Epidermal melanocyte (primary cell): ENCODE data around the gene PATJ.

Source experiments
- DNase-seq: peaks from one replicate; pipeline ENCODE4 v3.0.0; 2011; ENCODE audit warnings: low spot score; ENCODE audit not compliant: insufficient read length

Gene PATJ

DNA sequence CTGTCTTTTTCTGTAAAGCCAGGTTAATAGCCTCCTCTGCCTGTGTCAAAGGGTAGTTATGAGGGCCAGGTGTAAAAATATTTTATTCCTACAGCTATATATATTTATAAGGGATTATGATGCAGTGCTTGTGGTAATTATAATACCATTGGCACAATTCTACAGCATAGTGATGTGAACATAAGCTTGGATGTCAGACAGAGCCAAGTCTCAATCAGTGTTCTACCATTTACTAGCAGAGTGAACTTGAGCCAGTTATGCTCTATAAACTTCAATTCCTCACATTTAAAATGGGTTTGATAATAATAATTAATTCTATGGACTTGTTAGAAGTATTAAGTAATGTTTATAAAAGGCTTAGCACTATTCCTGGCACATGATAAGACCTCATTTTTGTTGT, 300.9 kb downstream of the PATJ start:
- no peak for DNase-seq

DNA sequence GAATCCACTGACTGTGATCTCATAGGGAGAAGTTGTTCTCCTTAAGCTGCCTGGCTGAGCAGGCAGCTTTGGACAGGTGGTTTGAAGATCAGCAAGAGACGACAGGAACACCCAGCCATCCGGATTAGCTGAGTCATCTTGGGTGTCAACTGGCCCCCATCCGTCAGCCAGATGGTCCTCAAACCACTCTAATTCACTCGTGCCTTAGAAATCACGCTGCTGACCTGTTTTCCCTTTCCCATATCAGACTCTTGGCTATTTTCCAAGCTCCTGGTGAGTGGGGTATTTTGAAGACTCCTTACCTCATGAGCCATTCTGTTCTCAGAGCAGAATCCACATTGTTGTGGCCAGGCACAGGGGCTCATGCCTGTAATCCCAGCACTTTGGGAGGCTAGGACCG, 303.3 kb downstream of the PATJ start:
- no peak for DNase-seq

DNA sequence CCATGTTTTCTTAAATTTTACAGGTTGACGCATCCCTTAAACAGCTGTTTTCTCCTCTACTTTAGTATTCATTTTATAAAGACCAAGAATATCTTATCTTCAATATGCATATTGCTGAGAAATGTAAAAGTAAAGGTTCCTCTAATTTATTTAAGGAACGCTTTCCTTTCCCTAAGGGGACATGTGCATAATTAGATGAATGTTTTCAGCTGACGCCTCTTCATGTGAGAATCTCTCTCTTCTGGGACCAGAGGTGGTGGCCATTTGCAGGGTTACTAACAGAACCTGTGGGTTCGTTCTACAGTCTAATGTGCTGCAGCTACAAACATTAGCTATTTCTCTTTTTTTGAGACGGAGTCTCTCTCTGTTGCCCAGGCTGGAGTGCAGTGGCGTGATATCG, 304.6 kb downstream of the PATJ start:
- no peak for DNase-seq

DNA sequence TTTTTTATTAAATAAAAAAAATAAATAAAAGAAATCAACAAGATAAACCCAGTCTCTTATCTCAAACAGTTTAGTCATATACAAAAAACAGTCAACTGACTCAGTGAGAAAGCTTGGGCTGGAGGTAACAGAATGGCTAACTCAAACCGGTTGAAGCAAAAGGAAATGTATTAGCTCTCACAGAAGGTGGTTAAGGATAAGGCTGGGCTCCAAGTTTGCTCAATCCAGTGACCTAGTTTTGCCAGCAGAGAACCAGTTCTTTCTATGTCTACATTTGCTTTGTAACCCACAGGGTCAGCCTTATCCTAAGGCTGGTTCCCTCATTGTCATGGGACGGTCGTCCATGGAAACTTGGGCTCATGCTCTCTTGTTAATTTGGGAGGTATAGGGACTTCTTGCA, 307.9 kb downstream of the PATJ start:
- no peak for DNase-seq

DNA sequence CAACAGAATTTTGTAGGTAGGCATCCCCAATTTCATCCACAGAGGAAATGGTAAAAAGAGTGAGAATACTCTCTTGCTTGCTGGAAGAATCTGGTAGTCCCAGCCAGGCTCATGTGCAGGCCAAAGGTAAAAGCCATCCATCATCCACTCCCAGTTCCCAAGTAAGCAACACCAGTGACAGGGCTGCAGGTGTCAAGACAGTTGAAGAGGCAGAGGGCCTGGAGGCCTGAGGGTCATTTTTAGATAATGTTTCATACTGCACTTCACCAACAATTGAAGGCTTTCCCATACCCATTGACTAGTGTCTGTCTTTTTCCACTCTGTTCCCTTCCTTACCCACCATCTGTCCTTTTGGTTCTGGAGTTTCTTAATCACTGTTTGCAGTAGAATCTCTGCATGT, 310.7 kb downstream of the PATJ start:
- no peak for DNase-seq

DNA sequence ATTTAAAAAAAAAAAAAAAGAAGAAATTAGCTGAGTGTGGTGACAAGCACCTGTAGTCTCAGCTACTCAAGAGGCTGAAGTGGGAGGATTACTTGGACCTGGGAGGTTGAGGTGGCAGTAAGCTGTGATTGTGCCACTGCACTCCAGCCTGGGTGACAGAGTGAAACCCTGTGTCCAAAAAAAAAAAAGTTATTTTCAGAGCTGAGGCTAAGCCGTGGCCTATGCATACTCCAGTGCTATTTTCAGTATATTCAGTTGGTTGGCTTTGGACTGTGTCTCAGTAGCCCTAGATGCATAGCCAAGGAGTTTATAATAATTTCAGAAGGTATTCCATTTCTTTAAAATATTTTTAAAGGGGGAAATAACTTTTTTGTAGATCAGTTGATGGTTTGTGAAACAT, 311.9 kb downstream of the PATJ start:
- DNase-seq, result no peak

DNA sequence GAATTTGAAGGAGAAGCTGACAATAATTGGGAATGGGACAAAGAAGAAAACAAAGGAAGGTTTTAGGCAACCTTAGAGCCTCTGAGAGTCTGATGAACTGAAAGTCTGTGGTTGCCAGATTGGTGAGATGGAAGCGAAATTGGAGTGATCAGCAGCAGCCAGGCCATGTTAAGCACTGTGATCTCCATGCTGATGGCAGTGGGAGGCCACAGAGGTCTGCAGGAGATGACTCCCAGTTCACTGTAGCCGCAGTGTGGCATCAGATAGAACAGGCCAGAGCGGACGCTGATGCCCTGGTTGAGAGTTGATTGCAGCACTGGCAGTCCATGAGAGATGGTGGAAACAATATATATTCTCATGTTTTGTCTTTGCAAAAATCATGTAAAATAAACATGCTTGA, 314.9 kb downstream of the PATJ start:
- no peak for DNase-seq

DNA sequence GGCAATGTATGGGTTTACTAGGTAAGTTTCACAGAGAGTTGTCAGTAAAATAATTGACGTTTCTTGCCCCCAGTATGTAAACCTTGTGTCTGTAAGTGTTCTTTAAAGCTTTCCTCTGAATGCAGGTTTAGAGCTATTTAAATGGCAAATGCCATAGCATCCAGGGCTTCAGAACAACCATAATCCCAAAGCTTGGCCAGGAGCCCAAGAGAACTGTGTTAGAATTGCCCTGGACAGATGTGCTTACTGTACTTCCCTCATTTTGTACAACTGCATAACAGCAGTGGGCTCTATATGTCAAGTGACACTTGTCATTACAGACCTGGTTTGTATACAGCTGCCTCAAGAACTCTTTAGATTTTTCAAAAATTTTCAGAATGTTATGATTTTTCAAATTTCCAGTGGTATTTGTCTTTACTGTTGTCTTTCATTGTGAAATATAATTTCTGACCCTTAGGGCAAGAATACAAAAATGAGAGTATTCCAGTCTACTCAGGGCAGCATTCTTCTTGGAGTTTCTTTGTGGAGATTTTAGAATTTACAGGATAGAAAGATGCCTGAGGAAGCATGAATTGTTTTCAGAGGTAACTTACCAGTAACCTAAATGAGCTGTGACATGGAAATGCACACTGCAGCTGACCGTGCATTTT, 315.5 kb downstream of the PATJ start:
- no peak for DNase-seq

DNA sequence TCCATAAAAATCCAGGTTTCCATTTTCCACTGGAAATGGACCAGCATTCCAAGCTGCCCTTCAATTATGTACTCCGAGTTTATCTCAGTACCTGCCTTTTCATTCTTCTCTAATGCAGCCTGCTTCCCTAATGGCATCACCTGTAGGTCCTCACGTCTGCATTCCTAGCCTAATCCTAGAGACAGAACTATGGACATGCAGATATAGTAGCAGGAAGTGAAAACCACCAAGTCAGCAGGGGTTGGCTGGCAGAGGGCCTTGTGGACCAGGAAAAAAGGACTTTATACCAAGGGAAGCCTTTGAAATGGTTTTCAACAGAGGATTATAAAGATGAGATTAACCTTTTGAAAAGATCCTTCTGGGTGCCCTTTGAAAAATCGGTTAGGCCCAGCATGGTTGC, 316.7 kb downstream of the PATJ start:
- DNase-seq, result no peak

DNA sequence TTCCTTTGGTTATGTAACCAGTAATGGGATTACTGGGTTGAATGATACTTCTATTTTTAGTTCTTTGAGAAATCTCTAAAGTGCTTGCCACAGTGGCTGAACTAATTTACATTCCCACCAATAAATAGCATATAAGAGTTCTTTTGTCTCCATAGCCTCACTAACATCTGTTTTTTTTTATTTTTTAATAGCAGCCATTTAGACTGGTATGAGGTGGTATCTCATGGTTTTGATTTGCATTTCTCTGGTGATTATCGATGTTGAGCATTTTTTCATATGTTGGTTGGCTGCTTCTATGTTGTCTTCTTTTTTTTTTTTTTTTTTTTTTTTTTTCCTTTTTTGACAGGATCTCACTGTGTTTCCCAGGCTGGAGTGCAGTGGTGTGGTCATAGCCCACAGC, 319.8 kb downstream of the PATJ start:
- DNase-seq, result no peak

DNA sequence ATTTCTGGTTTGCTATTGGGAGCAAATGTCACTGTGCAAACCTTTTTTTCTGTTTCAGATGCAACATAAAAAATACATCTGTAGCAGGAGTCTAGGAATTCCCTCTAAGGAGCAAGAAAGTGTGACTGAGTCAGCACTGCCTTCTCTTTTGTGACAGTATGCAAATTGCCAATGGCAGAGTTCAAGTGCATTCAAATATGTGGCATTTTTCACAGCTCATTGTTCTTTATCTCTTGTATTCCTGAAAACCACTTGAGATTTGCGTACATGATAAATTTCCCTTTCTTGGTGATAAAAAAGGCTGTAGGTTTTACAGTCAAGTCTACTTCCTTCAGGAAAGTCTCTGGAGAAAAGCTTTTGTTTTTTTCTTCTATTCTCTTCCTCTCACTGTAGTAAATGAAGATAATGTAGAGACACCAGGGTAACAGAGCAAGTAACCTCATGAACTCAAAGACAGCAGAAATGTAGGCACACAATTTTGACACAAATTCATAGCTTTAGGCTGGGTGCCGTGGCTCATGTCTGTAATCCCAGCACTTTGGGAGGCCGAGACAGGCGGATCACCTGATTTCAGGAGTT, 322.6 kb downstream of the PATJ start:
- no peak for DNase-seq

DNA sequence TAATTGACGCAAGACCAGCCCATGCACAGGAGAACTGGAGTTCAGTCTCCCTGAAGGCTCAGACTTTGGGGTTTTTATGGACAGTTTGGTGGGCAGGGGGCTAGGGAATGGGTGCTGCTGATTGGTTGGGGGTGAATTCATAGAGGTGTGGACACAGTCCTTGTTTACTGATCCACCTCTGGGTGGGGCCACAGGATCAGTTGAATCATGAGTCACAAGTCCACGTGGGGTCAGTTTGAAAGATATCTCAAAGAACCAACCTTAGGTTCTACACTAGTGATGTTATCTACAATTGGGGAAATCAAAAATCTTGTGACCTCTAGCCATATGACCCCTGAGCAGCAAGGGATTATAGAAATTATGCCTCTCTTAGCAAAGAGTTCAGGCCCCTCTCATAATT, 324.4 kb downstream of the PATJ start:
- no peak for DNase-seq

DNA sequence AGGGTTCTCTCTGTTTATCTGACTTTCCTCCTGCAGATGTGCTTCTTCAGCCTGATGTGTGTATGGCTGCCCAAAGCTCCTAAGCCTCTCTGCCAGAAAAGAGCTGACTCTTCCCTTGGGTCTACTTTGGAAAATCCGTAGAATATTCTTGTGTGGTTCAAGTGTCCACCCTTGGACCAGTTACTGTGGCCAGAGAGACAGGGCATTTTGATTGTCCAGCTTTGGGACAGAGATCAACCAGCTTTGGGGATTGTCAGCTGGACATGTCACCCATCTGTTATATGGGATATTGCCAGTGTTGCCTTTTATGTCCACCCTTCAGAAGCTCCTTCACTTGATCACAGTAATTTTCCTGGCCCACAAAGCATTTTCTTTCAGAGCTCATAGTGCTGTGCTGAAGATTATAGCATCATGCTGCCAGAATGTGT, 326.1 kb downstream of the PATJ start:
- DNase-seq, result no peak

DNA sequence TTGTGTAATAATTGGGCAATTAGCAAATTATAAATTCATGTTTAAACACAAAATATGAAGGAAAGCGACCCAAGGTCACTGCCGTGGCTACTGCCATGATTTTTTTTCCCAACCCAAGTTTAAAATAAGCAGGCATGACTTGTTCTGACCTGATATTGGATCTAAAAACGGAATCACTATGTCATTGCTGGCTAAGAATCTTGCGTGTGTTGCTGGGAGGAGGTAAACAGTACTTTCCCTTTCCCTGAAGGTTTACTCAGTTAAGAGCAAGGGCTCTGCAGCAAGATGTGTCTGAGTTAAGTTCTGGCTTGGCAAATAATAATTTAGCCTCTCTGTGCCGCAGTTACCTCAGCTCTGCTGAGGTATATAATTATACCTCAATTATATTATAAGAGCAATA, 326.7 kb downstream of the PATJ start:
- no peak for DNase-seq

DNA sequence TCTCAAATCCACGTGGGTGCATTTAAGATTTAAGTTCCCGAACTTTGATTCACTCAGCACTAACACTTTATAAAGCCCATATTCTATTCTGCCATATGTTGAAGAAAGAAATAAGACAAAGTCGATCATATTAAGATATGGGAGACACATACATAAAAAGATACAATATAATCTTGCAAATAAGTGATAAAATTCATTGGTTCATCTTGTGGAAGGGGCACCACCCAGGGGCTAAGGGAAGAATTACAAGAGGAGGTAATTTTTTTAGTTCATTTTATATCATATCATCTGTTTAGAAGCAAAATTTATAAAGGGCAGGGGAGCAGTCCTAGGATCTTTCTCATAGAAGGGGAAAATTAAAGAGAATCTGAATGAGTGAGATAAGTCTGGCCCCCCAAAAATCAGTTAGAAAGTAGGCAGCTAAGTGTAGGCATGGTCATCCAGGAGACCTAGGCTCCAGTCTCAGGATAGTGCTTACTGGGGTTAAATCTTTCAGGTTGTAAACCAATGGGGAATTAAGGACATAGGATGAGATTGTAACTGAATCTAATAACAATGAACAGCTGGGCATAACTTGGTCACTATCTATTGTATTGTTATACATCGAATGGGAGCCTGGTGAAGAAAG, 328.2 kb downstream of the PATJ start:
- no peak for DNase-seq

DNA sequence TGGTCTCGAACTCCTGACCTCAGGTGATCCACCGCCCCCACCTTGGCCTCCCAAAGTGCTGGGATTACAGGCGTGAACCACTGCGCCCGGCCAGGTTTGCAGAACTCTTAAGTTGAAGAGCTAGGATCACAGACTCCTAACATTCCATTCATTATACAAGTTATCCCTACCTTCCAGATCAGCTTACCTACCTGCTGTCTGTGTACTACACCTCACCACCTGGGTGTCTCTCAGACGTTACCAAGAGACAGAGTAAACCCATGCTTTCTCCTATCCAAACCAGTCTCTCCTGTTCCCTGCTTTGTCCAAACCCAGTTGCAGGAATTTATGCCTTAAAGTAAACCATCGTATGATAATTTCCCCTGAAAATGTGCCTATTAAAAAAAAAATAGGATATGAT, 329.4 kb downstream of the PATJ start:
- DNase-seq, result no peak

DNA sequence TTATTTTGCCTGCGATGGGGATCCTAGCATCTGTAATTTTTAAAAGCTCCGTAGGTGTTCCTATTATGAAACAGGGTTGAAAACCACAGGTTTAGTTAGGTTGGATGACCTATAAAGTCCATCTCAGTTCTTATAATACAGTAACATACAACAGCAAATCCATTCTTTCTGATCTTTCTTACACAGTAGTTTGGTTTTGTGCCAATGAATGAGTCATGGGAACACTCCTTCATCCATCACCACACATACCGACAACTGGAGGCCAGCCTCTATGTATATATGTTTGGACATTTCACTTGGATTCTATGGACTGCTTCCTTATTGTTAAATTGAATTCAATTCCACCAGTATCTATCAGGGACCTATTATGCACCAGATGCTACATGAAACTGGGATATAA, 334.0 kb downstream of the PATJ start:
- DNase-seq, result no peak

DNA sequence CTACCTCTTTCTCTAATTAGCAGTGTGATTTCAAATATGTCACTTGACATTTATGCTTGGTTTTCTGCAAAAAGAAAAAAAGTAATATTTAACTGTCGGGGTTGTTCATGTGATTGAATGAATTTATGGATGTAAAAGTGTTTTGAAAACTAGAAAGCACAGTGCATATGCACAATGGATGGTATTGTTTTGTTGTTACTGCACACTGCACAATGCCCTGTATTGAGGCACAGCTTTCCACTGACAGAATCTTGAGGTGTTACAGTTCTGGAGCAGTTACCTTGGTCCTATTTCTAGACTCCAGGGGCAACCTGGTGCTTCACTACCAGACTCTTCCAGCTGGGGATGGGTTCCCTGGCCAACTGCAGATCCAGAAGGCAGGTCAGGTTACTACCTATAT, 335.5 kb downstream of the PATJ start:
- DNase-seq, result no peak

DNA sequence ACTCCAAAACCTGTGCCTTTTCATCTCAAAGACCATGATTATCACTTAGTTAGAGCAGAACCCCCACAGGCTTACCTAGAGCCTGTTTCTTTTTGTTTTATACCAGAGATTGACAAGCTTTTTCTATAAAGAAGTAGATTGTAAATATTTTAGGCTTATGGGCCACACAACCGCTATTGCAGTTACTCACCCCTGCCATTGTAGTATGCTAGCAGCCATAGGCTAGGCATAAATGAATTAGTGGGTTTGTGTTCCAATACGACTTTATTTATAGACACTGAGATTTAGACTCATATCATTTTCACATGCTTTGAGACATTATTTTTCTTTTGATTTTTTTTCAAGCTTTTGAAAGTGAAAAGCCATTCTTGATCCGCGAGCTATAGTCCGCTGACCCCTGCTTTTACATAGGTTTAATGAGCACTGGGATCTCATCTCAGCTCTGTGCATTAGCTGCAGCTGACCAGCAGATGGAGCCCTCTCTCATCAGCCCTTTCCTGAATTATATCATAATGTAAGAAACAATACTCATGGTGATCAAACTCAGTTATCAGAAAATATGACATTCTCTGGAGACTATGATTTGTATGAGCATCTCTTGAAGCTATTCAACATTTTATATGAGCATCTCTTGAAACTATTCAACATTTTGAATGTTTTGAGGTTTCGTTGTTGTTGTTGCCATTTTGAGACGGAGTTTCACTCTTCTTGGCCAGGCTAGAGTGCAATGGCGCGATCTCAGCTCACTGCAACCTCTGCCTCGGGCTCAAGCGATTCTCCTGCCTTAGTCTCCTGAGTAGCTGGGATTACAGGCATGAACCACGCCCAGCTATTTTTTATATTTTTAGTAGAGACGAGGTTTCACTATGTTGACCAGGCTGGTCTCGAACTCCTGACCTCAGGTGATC, 340.4 kb downstream of the PATJ start:
- DNase-seq, result peak; percentile 59

DNA sequence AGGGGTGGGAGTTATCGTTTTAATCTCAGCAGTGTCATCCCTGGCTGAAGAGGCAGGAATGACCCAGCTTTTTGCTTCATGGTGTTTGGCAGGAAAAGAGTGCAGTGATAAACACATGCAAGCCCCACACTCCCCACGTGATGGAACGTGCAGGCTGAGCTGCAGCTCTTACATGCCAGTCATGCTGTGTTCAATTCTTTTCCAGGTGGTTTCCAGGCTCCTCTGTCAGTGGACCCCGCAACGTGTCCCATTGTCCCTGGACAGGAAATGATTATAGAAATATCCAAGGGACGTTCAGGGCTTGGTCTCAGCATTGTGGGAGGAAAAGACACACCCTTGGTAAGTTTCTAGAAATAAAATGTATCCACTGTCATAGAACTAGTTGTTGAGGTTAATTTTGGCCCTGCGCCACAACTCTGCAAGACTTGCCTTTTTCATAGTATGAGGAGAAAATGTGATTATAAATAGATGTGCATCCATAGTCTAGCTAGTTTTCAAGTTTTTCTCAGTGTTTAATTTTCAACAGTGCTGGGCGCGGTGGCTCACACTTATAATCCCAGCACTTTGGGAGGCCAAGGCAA, 342.1 kb downstream of the PATJ start:
- DNase-seq, result no peak

DNA sequence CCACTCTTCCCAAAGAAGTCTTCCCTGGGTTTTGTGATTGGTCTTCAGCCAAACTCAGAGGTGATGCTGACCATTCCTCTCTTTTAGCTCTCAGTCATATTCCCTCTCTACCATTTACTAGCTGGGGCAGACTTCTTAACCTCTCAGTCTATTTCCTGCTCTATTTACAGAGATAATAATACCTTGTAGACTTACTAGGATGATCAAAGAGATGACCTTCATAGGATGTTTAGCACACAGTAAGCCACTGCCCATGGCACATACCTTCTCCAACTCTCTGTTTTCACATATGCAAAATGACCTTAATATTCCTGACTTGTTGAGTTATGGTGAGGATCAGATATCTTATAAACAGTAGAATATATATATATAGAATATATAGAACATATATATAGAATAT, 346.2 kb downstream of the PATJ start:
- DNase-seq, result no peak

DNA sequence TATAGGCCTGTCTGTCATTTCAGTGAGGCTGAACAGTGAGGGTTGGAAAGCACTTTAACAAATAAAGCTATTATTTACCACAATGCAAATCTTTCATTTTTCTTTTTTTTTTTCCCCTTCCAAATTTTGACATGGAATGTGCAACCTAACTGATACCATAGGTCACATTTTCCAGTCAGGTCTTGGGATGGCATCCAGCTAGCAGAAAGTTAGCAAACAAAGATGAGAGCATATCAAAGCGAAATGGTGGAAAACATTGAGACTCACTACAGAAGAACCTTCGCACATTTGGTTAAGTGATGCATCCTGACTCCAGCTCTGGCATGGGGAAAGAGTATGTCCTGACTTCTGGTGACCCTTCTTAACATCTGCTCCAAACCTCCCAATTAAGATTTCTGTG, 347.3 kb downstream of the PATJ start:
- DNase-seq, result no peak
